ENCODE measurements around the gene TJP1. TPM values are rescaled to one million over a fixed set of nuclear protein-coding genes. Genes with fewer than 3 reads are reported as not detected.

The TJP1 gene
- total RNA-seq, 2 experiments from 2014 or later = not detected

- Mint-ChIP-seq H3K4me1 (no peaks in the 10 kb centered on the region), H3K9me3 (no peaks in the 10 kb centered on the region)
Observed at GRCh38 chr15:29693225-29693624, 129.0 kb downstream of the TJP1 start.

GRCh38 chr15:29692527-29692926, 129.7 kb downstream of the TJP1 start:
- no peak for DNase-seq

More at GRCh38 chr15:29693225-29693624, 129.0 kb downstream of the TJP1 start:
- no peaks in the 10 kb centered on the region for H3K36me3 Mint-ChIP-seq (ENCODE audit: low read depth)
- no peak overlapping the region for H3K4me3 Mint-ChIP-seq
- DNase-seq = no peak
- ChIA-PET POLR2A (no interaction called here), CTCF (no interaction called here)
- H3K27ac Mint-ChIP-seq = no peak overlapping the region
- peaks cover 11% of the 10 kb centered on the region for H3K27me3 Mint-ChIP-seq

GRCh38 chr15:29690765-29691475, 131.3 kb downstream of the TJP1 start:
- Mint-ChIP-seq H3K27ac (no peak overlapping the region), H3K4me1 (no peaks in the 10 kb centered on the region), H3K36me3 (ENCODE audit: low read depth) (no peaks in the 10 kb centered on the region), H3K4me3 (no peak overlapping the region), H3K9me3 (no peaks in the 10 kb centered on the region), H3K27me3 (peaks cover 11% of the 10 kb centered on the region)
- ChIA-PET CTCF (no interaction called here), POLR2A (no interaction called here)
- DNase-seq = no peak

More at GRCh38 chr15:29692527-29692926, 129.7 kb downstream of the TJP1 start:
- Mint-ChIP-seq H3K27ac (no peak overlapping the region), H3K9me3 (no peaks in the 10 kb centered on the region), H3K4me1 (no peaks in the 10 kb centered on the region), H3K4me3 (no peak overlapping the region), H3K36me3 (ENCODE audit: low read depth) (no peaks in the 10 kb centered on the region), H3K27me3 (peaks cover 11% of the 10 kb centered on the region)
- ChIA-PET CTCF (no interaction called here), POLR2A (no interaction called here)

- H3K27me3 Mint-ChIP-seq = peaks cover 11% of the 10 kb centered on the region
Observed at GRCh38 chr15:29689287-29689986, 132.8 kb downstream of the TJP1 start.

DNA sequence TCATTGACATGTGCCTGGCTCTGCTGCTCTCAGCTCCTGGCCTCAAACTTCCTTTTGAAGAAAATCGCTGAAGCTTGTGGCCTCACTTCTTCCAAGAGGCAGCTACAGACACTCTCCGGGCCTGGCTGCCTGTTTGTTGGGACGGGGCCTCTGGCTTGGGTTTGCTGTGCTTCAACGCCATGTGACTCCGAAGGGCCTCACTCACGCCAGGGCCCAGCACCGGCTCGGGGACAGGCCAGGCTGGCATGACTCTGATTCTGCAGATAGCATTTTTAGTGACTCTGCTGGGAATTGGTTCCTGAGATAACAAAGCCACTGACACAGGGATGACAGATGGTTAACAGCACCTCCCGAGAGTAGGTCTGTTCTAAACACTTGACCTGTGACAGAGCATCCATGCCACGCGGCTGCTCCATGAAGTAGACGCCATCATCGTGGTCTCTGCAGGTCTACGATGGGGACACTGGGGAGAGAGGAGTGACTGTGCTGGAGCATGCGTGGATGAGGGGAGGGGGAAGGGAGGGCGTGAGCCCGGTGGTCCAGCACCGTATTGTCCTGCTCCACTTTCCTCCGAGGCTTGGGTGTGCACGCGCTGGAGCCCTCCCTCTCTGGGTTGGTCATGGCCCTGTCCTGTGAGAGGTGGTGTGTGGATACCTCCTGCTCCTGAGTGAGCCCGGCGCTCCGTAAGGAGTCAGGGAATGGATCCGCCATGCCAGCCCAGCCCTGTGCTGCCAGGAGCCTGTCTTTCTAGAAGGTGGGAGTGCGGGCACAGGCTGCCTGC, 133.6 kb downstream of the TJP1 start:
- no peak overlapping the region for H3K4me3 Mint-ChIP-seq
- no peaks in the 10 kb centered on the region for H3K36me3 Mint-ChIP-seq (ENCODE audit: low read depth)
- no peak for DNase-seq
- H3K4me1 Mint-ChIP-seq = no peaks in the 10 kb centered on the region
- ChIA-PET POLR2A (no interaction called here), CTCF (no interaction called here)
- H3K9me3 Mint-ChIP-seq = no peaks in the 10 kb centered on the region
- H3K27ac Mint-ChIP-seq = no peak overlapping the region
- peaks cover 8% of the 10 kb centered on the region for H3K27me3 Mint-ChIP-seq

More at GRCh38 chr15:29689287-29689986, 132.8 kb downstream of the TJP1 start:
- no peaks in the 10 kb centered on the region for H3K4me1 Mint-ChIP-seq
- CTCF ChIA-PET = interaction anchor here (0.7 kb wide), 1 partner anchor 254 kb away, joined by 3 read pairs; no protein-coding TSS in a partner anchor
- POLR2A ChIA-PET = no interaction called here
- no peaks in the 10 kb centered on the region for H3K9me3 Mint-ChIP-seq
- H3K27ac Mint-ChIP-seq = no peak overlapping the region
- DNase-seq = no peak
- no peaks in the 10 kb centered on the region for H3K36me3 Mint-ChIP-seq (ENCODE audit: low read depth)
- no peak overlapping the region for H3K4me3 Mint-ChIP-seq

DNA sequence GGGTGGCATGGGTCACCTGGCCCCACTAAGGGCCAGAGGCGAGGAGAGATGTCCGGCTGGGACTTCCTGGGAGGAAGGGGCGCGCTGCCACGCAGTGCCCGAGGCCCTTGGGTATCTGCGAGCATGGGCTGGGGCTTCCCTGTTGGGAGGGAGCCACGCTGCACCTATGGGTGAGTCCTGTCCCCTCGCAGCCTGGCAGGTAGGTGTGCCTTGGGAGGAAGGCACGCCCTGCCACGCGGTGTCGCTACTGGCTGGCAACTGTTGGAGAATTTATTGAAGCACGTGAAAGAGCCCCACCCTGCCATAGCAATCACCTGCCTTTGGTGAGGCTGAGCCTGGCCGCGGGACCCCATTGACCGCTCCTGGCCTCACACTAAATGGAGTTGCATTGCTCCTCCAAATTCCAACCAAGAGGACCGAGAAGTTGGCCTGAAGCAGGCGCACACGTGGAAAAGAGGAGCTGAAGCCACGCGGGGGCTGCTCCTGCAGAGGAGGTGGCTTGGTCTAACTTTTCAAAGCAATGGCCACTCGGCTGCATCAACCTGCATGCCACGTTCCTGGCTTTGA, 134.2 kb downstream of the TJP1 start:
- H3K4me3 Mint-ChIP-seq = no peak overlapping the region
- CTCF ChIA-PET = no interaction called here
- H3K4me1 Mint-ChIP-seq = no peaks in the 10 kb centered on the region
- no peak overlapping the region for H3K27ac Mint-ChIP-seq
- no peaks in the 10 kb centered on the region for H3K9me3 Mint-ChIP-seq
- no peak for DNase-seq
- POLR2A ChIA-PET = no interaction called here
- peaks cover 4% of the 10 kb centered on the region for H3K27me3 Mint-ChIP-seq
- H3K36me3 Mint-ChIP-seq (ENCODE audit: low read depth) = no peaks in the 10 kb centered on the region

DNA sequence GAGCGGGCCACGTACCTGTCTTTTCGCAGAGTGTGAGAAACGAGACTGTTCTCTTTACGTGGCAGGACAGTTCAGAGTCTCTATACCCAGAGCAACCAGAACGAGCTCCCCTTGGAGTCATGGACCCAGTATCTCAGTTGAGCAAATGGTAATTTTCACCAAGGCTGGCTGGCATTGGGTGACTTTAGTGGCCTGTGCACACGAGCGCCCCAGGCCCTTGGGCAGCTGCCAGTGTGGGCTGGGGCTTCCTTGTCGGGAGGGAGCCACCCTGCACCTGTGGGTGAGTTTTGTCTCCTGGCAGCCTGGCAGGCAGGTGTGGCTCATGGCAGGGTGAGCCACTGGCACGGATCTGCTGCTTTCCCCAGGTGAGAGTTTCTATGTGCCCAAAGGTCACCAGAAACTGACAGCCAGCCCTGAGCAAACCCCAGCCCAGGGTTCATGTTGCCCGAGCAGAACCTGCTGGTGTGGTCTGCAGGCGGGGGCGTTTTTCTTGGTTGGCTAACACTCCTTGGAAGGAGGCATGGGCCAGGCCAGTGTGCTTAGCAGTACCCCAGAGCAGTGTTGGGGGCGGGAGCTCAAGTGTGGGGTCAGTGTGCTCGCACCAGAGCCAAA, 135.0 kb downstream of the TJP1 start:
- no peak for DNase-seq
- ChIA-PET POLR2A (no interaction called here), CTCF (interaction anchor here (0.6 kb wide), 1 partner anchor 26 kb away, joined by 5 read pairs; no protein-coding TSS in a partner anchor)
- H3K27ac Mint-ChIP-seq = no peak overlapping the region
- H3K4me1 Mint-ChIP-seq = no peaks in the 10 kb centered on the region
- H3K27me3 Mint-ChIP-seq = peaks cover 2% of the 10 kb centered on the region
- H3K36me3 Mint-ChIP-seq (ENCODE audit: low read depth) = no peaks in the 10 kb centered on the region
- no peak overlapping the region for H3K4me3 Mint-ChIP-seq
- H3K9me3 Mint-ChIP-seq = no peaks in the 10 kb centered on the region

GRCh38 chr15:29686445-29687203, 135.6 kb downstream of the TJP1 start:
- Mint-ChIP-seq H3K9me3 (no peaks in the 10 kb centered on the region), H3K4me1 (no peaks in the 10 kb centered on the region), H3K27ac (no peak overlapping the region), H3K4me3 (no peak overlapping the region), H3K27me3 (peaks cover 2% of the 10 kb centered on the region), H3K36me3 (ENCODE audit: low read depth) (no peaks in the 10 kb centered on the region)
- POLR2A ChIA-PET = no interaction called here
- DNase-seq = no peak
- CTCF ChIA-PET = no interaction called here

DNA sequence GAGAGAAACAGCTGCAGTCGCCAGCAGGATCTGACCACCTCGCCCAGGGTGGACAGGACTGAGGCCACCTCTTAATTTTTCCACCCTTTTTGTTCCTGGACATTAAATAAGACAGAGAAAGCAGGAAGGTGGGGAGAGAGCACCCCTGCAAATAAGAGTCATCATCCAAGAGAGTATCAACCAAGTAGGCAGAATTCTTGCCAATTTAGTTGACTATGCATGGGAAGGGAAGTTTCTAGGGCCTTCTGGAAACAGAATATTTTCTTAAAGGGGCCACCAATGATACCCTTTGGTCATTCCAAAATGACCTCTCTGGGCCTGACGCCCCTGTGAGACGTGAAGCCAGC, 136.2 kb downstream of the TJP1 start:
- ChIA-PET CTCF (no interaction called here), POLR2A (no interaction called here)
- Mint-ChIP-seq H3K4me3 (no peak overlapping the region), H3K27me3 (peaks cover 2% of the 10 kb centered on the region), H3K36me3 (ENCODE audit: low read depth) (no peaks in the 10 kb centered on the region), H3K4me1 (no peaks in the 10 kb centered on the region), H3K9me3 (no peaks in the 10 kb centered on the region), H3K27ac (no peak overlapping the region)
- no peak for DNase-seq

GRCh38 chr15:29685156-29686078, 136.9 kb downstream of the TJP1 start:
- Mint-ChIP-seq H3K36me3 (ENCODE audit: low read depth) (no peaks in the 10 kb centered on the region), H3K4me3 (no peak overlapping the region), H3K9me3 (no peaks in the 10 kb centered on the region), H3K27ac (no peak overlapping the region), H3K27me3 (peaks cover 2% of the 10 kb centered on the region), H3K4me1 (no peaks in the 10 kb centered on the region)
- CTCF ChIA-PET = interaction anchor here (0.6 kb wide), 1 partner anchor 581 kb away, joined by 3 read pairs; no protein-coding TSS in a partner anchor
- POLR2A ChIA-PET = no interaction called here
- no peak for DNase-seq

DNA sequence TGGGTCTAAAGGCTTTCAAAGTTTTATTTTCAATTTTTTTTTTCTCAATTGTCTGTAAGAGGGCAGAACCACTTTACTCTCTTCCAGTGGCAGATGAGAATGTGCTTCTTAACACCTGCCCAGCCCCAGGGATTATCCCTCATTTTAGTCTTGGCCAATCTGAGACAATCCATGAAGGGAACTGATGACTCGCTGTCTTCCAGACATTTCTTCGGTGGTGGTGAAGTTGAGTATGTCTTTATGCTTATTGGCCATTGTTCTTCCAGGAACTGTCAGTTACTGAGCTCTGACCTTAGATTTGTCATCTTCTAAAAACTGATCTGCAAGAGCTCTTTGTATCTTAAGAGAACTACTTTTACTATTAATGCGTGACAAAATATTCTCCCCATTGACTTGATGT, 139.5 kb downstream of the TJP1 start:
- CTCF ChIA-PET = no interaction called here
- Mint-ChIP-seq H3K4me1 (no peaks in the 10 kb centered on the region), H3K36me3 (ENCODE audit: low read depth) (no peaks in the 10 kb centered on the region), H3K27ac (no peak overlapping the region), H3K4me3 (no peak overlapping the region), H3K9me3 (no peaks in the 10 kb centered on the region), H3K27me3 (peaks cover 2% of the 10 kb centered on the region)
- no peak for DNase-seq
- POLR2A ChIA-PET = no interaction called here
